ENCODE measurements around the gene ALDOC. TPM values are rescaled to one million over a fixed set of nuclear protein-coding genes. Genes with fewer than 3 reads are reported as not detected.

ALDOC gene
- total and polyA plus RNA-seq, 12 donors: 122 to 416 (median 282) TPM

DNA sequence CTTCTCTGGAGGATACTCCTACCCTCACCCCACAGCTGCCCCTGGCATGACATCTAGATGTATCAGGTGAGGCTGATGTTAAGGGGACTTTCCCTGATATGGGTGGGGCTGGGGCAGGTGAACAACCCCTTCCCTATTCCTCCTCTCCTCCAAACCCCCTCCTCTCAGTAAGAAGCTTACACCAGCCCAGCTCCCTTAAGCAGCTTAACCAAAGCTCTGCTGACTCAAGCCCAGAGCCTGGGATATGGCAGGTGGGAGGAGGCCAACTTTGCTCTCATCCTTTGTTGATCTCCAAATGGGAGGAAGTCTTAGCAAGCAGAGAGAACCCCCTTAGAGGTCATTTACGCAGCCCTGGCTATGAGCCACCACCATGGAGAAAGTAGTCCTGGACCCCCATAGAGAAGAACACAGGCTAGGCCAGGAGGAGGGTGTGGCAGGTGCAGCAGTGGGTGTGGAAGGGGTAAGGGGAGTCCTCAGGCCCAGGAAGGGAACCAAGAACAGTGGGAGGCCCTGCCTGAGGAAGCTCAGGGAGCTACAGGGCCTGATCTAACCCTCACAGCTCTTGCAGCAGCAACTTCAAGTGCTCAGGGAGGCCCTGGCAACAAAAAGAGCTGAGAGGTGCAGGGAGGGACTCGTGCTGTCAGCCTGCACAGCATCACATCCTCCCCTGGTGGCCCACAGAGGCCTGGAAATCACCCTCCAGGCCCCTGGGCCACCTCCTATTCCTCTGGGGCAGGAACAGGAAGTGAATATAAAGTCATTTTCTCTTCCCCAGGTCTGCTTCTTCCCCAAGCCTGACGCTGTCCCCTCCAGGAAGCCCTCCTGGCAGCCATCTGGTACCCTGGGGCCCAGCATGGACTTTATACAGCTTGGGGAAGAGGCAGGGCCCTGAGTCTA, 27.2 kb downstream of the ALDOC start:
- H3K4me1 ChIP-seq: peaks cover 0 to 48% (median 21%) of the 10 kb centered on the region in 9 donors
- DNase-seq: no peak
- intact Hi-C loops (cut with DNase I): loop anchor here in 7 of 10 donors (5.0 to 10.0 kb wide), 3 partner anchors 53 to 65 kb away; partner anchors contain the start of gene RSKR (in 6 of the 7)
- ATAC-seq: no peak
- no peaks in the 10 kb centered on the region for H3K9me3 ChIP-seq
- no peaks in the 10 kb centered on the region for H3K27me3 ChIP-seq
- H3K27ac ChIP-seq: peak overlapping the region in 1 of 10 donors; percentile 85
- H3K36me3 ChIP-seq: peaks cover 0 to 29% (median 9%) of the 10 kb centered on the region in 9 donors
- 68 to 90% methylated on average over 3 of the region's 3 CpGs for WGBS, 2 donors
- no peak overlapping the region for H3K4me3 ChIP-seq
- TF ChIP-seq, protein P1, sequence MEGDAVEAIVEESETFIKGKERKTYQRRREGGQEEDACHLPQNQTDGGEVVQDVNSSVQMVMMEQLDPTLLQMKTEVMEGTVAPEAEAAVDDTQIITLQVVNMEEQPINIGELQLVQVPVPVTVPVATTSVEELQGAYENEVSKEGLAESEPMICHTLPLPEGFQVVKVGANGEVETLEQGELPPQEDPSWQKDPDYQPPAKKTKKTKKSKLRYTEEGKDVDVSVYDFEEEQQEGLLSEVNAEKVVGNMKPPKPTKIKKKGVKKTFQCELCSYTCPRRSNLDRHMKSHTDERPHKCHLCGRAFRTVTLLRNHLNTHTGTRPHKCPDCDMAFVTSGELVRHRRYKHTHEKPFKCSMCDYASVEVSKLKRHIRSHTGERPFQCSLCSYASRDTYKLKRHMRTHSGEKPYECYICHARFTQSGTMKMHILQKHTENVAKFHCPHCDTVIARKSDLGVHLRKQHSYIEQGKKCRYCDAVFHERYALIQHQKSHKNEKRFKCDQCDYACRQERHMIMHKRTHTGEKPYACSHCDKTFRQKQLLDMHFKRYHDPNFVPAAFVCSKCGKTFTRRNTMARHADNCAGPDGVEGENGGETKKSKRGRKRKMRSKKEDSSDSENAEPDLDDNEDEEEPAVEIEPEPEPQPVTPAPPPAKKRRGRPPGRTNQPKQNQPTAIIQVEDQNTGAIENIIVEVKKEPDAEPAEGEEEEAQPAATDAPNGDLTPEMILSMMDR (IDR thresholded peaks at IDR 0.05): no peak

DNA sequence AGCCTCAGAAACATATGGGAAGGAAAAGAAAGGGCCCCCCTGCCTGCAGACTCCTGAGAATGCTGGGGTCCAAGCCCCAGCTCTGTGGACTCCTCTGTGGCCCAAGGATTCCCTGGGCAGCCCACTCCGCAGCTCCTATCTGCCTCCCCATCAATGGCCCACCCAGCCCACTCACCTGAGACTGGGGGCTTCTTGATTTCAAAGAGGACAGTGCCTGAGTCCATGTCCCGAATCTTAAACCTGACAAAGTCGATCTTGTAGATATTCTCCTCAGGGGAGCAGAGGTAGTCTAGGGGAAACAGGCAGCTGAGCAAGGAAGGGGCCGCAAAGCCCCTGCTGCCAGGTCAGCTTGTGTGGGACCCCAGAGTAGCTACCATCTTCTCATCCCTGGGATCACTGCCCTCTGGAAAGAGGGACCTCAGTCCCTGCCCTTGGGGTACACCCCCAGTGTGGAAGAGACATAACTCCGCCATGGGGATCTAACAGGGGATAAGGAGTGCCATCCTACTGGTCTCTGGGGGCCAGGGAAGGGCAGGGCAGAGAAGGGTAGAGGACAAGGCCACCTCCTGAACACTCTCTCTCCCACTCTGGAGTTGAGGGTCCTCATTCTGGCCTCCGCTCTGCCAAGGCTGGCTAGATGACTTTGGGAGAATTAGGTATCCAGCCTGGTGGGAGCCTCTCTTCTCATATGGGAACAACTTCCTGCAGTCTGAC, 28.1 kb downstream of the ALDOC start:
- intact Hi-C loops (cut with DNase I): loop anchor here in 4 of 10 donors (5.0 kb wide), 1 partner anchor 64 kb away; the partner anchor contains the start of gene RSKR (in 4 of the 4)
- TF ChIP-seq, protein P1 (IDR thresholded peaks at IDR 0.05): peak in 2 of 9 donors; percentile 2 to 4
- H3K4me3 ChIP-seq: no peak overlapping the region
- DNase-seq (no peak), ATAC-seq (no peak)
- peaks cover 0 to 48% (median 21%) of the 10 kb centered on the region in 9 donors for H3K4me1 ChIP-seq
- WGBS, 2 donors: 83 to 89% methylated on average over 6 of the region's 6 CpGs
- H3K9me3 ChIP-seq: no peaks in the 10 kb centered on the region
- peaks cover 0 to 20% (median 0%) of the 10 kb centered on the region in 9 donors for H3K36me3 ChIP-seq
- no peaks in the 10 kb centered on the region for H3K27me3 ChIP-seq
- H3K27ac ChIP-seq: peak overlapping the region in 1 of 10 donors; percentile 85

DNA sequence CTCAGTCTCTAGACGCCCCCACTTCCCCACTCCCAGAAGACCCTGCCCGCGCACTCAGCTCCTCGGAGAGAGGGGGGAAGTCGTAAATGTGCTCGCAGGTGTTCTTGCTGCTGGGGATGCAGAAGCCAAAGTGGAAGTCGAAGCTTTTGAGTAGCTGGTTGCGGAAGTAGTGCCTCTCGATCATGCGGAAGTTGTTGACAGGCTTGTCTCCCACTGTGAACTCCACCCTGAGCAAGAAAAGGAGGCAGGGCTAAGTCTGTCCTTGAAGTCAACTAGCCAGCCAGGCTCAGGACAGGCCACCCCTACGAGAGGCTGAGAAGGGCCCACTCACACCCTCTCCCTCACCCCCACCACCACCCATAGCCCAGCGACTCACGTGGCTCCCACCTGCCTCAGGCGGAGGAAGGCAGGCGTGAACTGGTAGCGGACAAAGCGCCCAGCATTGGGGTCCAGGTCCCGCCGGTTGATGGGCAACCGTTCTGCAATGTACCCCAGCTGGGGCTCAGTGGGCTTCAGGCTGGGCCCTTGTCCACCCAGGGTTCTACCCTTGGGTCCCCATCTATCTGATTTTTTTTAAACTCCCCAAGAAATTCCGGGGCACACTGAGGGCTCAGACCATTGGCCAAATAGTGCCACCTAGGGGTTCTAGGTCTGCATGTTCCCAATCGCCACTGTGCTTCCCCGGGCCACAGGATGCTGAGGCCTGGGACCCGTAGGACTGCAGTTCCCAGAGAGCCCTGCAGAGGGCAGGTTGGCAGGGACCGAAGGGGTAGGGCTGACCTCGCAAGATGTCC, 28.9 kb downstream of the ALDOC start:
- TF ChIP-seq, protein P1 (IDR thresholded peaks at IDR 0.05): peak; percentile 80 to 98 (median 88)
- 70 to 73% methylated on average over 26 of the region's 26 CpGs for WGBS, 2 donors
- H3K4me1 ChIP-seq: peaks cover 0 to 48% (median 21%) of the 10 kb centered on the region in 9 donors
- ATAC-seq: peak in 7 of 8 donors; percentile 44 to 79 (median 63)
- H3K9me3 ChIP-seq: no peaks in the 10 kb centered on the region
- H3K4me3 ChIP-seq: peak overlapping the region in 1 of 10 donors; percentile 26
- peaks cover 0 to 18% (median 0%) of the 10 kb centered on the region in 9 donors for H3K36me3 ChIP-seq
- DNase-seq: peak; percentile 73 to 79
- intact Hi-C loops (cut with DNase I): loop anchor here in 4 of 10 donors (5.0 kb wide), 1 partner anchor 64 kb away; the partner anchor contains the start of gene RSKR (in 4 of the 4)
- H3K27me3 ChIP-seq: no peaks in the 10 kb centered on the region
- peak overlapping the region in 1 of 10 donors; percentile 85 for H3K27ac ChIP-seq
